ENCODE results near the gene EVA1B.

EVA1B gene

GRCh38 chr1:36307601-36308330, 15.7 kb downstream of the EVA1B start:
- FAIRE-seq: no peak

GRCh38 chr1:36306902-36307456, 16.5 kb downstream of the EVA1B start:
- no peak for FAIRE-seq

DNA sequence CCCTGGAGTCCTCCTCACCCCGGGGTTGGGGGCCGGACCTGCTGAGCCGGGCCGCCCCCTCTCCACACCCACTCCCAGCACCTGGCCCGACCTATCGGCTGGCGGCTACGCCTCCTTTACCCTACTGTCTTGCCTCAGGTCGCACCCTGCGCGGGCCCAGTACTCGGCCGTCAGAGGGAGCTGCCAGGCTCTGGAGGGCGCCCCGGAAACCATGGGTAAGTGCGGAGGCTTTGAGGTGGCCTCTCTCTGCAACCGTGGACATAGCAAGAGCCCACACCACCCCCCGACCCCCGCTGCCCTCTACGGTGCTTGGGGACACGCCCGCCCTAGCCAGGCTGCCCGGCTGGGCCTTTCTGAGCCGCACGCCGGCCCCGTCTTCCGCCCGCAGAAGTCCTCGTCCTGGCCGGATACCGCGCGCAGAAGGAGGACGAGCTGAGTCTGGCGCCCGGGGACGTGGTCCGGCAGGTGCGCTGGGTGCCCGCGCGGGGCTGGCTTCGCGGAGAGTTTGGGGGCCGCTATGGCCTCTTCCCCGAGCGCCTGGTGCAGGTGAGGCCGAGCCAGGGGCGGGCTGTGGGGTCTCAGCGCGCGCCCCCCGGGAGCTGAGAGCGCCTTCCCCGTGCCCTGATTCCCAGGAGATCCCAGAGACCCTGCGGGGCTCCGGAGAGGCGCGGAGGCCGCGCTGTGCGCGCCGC, 17.1 kb downstream of the EVA1B start, which contains the start of gene SH3D21:
TSS of gene SH3D21 (plus strand) at position 159 of the 692 bp plus-strand sequence. CDS start at position 212, 53 bp downstream.
- FAIRE-seq: no peak

DNA sequence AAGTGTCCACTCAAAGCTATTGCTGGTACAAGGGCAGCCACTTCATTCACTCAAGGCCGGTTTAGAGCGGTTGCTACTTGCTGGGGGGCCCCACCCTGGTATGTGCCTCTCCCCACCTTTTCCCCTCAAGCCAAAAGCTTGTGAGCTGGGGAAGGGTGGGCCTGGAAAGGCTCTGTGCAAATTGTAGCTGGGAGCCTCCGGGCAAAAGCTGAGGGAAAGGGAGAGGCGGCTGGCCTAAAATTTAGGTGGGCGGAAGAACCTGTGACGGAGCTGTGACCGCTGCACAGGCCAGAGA, 17.6 kb downstream of the EVA1B start:
- FAIRE-seq: no peak

GRCh38 chr1:36304970-36305914, 18.2 kb downstream of the EVA1B start:
- FAIRE-seq: no peak

DNA sequence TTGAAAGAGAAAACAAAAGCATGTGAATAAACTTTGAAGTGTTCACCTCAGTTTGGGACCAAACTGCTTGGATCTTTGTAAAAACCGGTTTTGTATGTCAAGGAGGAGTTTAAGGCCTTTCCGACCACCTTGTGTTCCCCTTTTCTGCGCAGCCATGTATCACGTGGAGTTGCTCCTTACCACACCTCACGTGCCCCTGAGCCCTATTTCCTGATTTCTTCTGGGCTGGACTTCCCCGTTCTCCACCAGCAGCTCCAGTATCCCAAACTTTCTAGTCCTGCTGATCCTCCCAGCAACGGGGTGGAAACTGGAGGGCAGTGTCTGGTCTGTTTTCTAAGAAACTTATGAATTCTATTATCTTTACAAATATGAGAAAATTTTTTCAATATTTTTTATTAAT, 18.9 kb downstream of the EVA1B start:
- no peak for FAIRE-seq

DNA sequence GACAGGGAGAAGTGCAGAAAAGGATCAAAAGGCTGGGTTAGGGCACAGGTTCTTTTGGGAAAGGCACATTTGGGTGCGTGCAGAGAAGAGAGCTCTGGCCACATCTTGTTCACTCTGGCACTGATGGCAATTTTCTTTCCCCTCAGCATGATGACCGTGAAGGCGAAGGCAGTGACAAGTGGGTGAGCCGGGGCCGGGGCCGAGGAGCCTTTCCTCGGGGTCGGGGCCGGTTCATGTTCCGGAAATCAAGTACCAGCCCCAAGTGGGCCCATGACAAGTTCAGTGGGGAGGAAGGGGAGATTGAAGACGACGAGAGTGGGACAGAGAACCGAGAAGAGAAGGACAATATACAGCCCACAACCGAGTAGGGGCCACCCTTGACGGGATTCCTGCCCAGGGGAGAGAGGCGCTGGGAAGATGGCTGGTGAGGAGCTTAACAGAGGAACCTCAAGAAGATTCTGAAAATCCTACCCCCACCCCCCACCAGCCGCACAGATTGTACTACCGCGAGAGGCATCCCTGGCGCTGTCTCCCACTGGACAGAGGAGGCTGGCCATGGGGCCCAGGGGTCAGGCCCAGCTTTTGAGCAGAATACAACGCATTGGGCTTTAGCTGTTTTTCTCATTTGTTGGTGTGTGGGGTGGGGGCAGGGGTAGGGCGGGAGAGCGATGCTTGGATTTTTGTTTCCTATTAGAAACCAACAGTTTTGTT, 19.6 kb downstream of the EVA1B start:
- no peak for FAIRE-seq

DNA sequence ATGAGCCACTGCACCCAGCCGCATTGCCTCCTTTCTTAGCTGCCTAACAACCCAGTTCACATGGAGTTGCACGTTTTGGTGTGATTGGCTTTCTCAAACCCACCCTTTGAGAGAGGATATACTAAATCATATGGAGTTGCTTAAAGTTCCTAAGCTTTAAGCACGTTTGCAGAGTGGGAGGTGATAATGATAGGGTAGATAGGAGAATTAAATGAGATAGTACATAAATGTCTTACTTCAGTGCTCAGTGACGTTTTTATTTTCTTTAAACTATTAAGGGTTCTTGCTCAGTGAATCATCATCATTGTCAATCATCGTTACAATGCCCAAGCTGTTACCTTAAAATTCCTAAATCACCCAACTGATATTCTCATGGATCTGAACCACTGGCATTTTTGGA, 20.2 kb downstream of the EVA1B start:
- FAIRE-seq: no peak

DNA sequence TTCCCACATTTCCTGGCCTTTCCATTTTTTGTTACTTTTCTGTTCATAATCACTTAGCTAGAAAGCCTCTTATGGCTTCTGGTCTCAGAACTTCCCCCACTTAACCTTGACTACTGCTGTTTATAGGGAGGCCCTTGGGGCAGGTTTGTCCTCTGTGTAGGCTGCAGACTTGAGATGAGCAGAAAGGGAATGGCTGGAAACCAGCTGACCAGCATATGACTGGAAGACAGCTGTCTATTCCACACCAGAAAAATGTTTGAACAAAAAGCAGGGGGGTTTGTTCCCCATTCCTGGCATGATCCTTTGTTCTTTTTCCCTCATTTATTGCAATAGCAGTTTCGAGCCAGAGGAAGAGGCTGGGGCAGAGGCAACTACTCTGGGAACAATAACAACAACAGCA, 22.2 kb downstream of the EVA1B start:
- FAIRE-seq: no peak

GRCh38 chr1:36300526-36300925, 22.9 kb downstream of the EVA1B start:
- FAIRE-seq: no peak

GRCh38 chr1:36298640-36299039, 24.8 kb downstream of the EVA1B start:
- FAIRE-seq: no peak

GRCh38 chr1:36297062-36297461, 26.4 kb downstream of the EVA1B start:
- FAIRE-seq: no peak

- no peak for FAIRE-seq
Observed at GRCh38 chr1:36295390-36295789, 28.1 kb downstream of the EVA1B start.

- FAIRE-seq: no peak
Observed at GRCh38 chr1:36287595-36287994, 35.9 kb downstream of the EVA1B start.

DNA sequence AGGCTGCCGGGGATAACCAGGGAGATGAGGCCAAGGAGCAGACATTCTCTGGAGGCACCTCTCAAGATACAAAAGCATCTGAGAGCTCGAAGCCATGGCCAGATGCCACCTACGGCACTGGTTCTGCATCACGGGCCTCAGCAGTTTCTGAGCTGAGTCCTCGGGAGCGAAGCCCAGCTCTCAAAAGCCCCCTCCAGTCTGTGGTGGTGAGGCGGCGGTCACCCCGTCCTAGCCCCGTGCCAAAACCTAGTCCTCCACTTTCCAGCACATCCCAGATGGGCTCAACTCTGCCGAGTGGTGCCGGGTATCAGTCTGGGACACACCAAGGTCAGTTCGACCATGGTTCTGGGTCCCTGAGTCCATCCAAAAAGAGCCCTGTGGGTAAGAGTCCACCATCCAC, 36.6 kb downstream of the EVA1B start:
- no peak for FAIRE-seq

GRCh38 chr1:36285443-36286101, 37.9 kb downstream of the EVA1B start:
- peak; percentile 74 for FAIRE-seq

- FAIRE-seq: no peak
Observed at GRCh38 chr1:36284517-36284916, 38.9 kb downstream of the EVA1B start.

GRCh38 chr1:36284061-36284460, 39.4 kb downstream of the EVA1B start:
- FAIRE-seq: no peak

DNA sequence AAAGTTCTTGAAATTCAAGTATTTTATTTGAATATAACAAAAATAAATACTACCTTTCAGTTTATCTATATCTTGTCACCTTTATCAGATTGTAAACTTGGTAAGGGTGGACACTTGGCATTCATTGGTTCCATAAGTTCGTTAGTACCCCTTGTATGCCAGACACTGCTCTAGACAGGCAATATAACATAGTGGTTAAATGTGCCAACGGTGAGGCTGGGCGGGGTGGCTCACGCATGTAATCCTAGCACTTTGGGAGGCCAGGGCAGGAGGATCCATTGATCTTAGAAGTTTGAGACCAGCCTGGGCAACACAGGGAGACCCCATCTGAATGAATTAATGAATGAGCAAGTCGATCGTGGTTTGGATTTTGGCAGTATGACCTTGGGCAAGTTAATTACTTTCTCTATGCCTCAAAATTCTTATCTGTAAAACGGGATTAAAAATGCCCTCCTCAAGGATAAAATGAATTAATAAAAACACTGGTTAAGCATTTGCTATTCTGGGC, 43.6 kb downstream of the EVA1B start:
- no peak for FAIRE-seq

DNA sequence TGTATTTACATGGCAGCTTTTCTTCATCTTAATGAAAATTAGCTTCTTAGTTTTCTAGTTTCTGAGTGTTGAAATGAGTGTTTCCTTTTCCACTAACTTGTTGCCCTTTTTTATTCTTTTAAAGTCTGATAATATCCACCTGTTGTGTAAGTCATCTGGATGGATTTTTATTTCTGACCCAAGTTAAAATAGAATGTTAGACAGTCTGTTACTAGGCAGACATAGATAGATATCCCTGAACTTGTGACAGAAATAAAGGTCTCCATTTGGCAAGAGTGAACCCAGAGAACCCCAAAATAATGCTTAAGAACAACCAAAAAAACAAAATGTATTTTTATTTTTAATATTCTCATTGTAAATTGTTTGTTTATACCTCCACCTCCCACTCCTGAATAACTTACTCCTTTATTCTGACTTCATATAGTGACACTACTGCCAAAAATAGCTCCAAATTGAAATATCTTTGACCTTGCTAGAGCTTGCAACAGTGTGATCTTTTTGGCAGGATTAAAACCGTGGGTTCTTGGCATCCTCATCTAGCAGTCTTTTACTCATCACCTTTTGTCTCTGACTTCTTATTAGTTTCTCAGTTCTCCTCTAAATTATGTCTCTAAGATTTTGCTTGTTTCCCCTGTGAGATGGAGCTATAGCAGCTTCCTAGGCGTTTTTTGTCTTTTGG, 44.2 kb downstream of the EVA1B start:
- FAIRE-seq: no peak

GRCh38 chr1:36276688-36277087, 46.8 kb downstream of the EVA1B start:
- FAIRE-seq: no peak
